Astrocyte (in vitro differentiated cells and primary cell): ENCODE data around the gene ALPL.

ENCODE experiments used
- CTCF ChIP-seq: IDR thresholded peaks from 2 replicates; pipeline ENCODE4 v1.5.1; 2011; ENCODE audit warnings: low read depth, mild to moderate bottlenecking, inconsistent platforms, low read length, moderate library complexity; ENCODE audit not compliant: insufficient read depth
- EZH2 ChIP-seq: IDR thresholded peaks from 2 replicates; pipeline ENCODE4 v1.6.1; 2012; ENCODE audit warnings: mild to moderate bottlenecking, low read length, inconsistent platforms; ENCODE audit not compliant: insufficient read depth

GRCh38 chr1:21553116-21553926, 44.1 kb downstream of the ALPL start:
- no peak for TF ChIP-seq CTCF
- TF ChIP-seq EZH2, result no peak
